ENCODE measurements around the gene CHST11.
"Not testable (repeated sequence)": the region's sequence is repeated elsewhere in the genome, so short reads cannot be mapped to it uniquely, and the experiment has no call there.

Gene CHST11

GRCh38 chr12:104522985-104523722 is 66.4 kb downstream of the CHST11 start:
- no peak for DNase-seq (ENCODE audit: low read depth in 1 of 2, low spot score in 1 of 2)

- DNase-seq (ENCODE audit: low read depth in 1 of 2, low spot score in 1 of 2): no peak
Observed at GRCh38 chr12:104524034-104524832, 67.5 kb downstream of the CHST11 start.

- no peak for DNase-seq (ENCODE audit: low read depth in 1 of 2, low spot score in 1 of 2)
Observed at GRCh38 chr12:104526320-104526719, 69.6 kb downstream of the CHST11 start.

- DNase-seq (ENCODE audit: low read depth in 1 of 2, low spot score in 1 of 2): no peak
Observed at GRCh38 chr12:104526751-104527150, 70.0 kb downstream of the CHST11 start.

GRCh38 chr12:104527653-104528052 is 70.9 kb downstream of the CHST11 start:
- DNase-seq (ENCODE audit: low read depth in 1 of 2, low spot score in 1 of 2): not testable (repeated sequence)

- DNase-seq (ENCODE audit: low read depth in 1 of 2, low spot score in 1 of 2): no peak
Observed at GRCh38 chr12:104529130-104529874, 72.6 kb downstream of the CHST11 start.

GRCh38 chr12:104532636-104533035 is 75.9 kb downstream of the CHST11 start:
- DNase-seq (ENCODE audit: low read depth in 1 of 2, low spot score in 1 of 2): no peak

- DNase-seq (ENCODE audit: low read depth in 1 of 2, low spot score in 1 of 2): no peak
Observed at GRCh38 chr12:104533134-104533533, 76.4 kb downstream of the CHST11 start.

- no peak for DNase-seq (ENCODE audit: low read depth in 1 of 2, low spot score in 1 of 2)
Observed at GRCh38 chr12:104534162-104534856, 77.6 kb downstream of the CHST11 start.

GRCh38 chr12:104534857-104535248 is 78.1 kb downstream of the CHST11 start:
- DNase-seq (ENCODE audit: low read depth in 1 of 2, low spot score in 1 of 2): no peak

GRCh38 chr12:104535369-104535768 is 78.6 kb downstream of the CHST11 start:
- no peak for DNase-seq (ENCODE audit: low read depth in 1 of 2, low spot score in 1 of 2)

GRCh38 chr12:104536841-104537240 is 80.1 kb downstream of the CHST11 start:
- no peak for DNase-seq (ENCODE audit: low read depth in 1 of 2, low spot score in 1 of 2)

GRCh38 chr12:104538056-104538455 is 81.3 kb downstream of the CHST11 start:
- no peak for DNase-seq (ENCODE audit: low read depth in 1 of 2, low spot score in 1 of 2)

- no peak for DNase-seq (ENCODE audit: low read depth in 1 of 2, low spot score in 1 of 2)
Observed at GRCh38 chr12:104538891-104539462, 82.2 kb downstream of the CHST11 start.

- DNase-seq (ENCODE audit: low read depth in 1 of 2, low spot score in 1 of 2): no peak
Observed at GRCh38 chr12:104544836-104545235, 88.1 kb downstream of the CHST11 start.

- no peak for DNase-seq (ENCODE audit: low read depth in 1 of 2, low spot score in 1 of 2)
Observed at GRCh38 chr12:104546575-104546974, 89.8 kb downstream of the CHST11 start.

GRCh38 chr12:104547235-104547634 is 90.5 kb downstream of the CHST11 start:
- no peak for DNase-seq (ENCODE audit: low read depth in 1 of 2, low spot score in 1 of 2)

GRCh38 chr12:104549815-104550480 is 93.2 kb downstream of the CHST11 start:
- no peak for DNase-seq (ENCODE audit: low read depth in 1 of 2, low spot score in 1 of 2)

- no peak for DNase-seq (ENCODE audit: low read depth in 1 of 2, low spot score in 1 of 2)
Observed at GRCh38 chr12:104551313-104551931, 94.7 kb downstream of the CHST11 start.

- DNase-seq (ENCODE audit: low read depth in 1 of 2, low spot score in 1 of 2): no peak
Observed at GRCh38 chr12:104553421-104553820, 96.7 kb downstream of the CHST11 start.
